HG02884 (cell line): ENCODE measurements around the gene FZD4.
A peak's percentile ranks its signal among the peaks of the same experiment; 100 is the strongest.
"Not testable (repeated sequence)": the region's sequence is repeated elsewhere in the genome, so short reads cannot be mapped to it uniquely, and the experiment has no call there.

ENCODE experiments used
- ATAC-seq: cut with Tn5 transposase; IDR thresholded peaks from one replicate; pipeline ENCODE4 v1.9.1; 2021; ENCODE audit warnings: mild to moderate bottlenecking, moderate library complexity; ENCODE audit not compliant: unreplicated experiment

FZD4 gene

DNA sequence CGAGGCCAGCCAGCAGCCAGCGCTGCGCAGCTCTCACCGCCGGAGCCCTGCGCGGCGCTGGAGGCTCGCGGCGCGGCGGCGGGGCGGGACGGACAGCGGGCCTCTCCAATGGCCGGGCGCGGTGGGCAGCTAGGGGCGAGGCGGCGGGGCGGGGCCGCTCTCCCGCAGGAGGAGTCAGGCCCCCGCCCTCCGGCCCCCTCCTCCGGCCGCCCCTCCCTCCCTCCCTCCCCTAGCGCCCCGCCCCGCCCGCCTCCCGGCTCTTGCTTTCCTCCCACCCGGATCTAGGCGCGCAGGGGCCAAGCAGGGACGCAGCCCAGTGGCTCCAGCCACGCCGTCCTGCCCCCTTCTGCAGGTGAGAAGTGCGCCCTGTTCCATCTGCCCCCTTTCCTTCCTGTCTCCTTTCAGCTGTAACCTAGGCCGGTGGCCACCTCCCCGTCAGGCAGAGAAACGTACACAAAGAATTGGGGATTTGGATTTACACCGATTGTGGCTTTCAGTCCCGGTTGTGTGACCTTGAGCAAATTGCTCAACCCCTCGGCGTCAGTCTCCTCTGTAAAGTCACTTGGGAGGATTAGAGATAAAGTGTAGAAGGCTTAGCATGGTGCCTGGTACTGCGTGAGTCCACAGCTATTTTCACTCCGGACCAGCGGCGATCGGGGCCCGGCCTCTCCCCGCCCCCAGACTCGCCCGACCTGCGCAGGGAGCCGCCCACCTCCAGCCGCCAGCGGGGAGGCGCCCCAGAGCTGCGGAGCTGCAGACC lies at the start of gene FZD4:
FZD4 (minus strand) TSS at position 35 of the 760 bp plus-strand sequence. CDS start 310 bp downstream, outside the sequence.
- peak; percentile 95 for ATAC-seq

DNA sequence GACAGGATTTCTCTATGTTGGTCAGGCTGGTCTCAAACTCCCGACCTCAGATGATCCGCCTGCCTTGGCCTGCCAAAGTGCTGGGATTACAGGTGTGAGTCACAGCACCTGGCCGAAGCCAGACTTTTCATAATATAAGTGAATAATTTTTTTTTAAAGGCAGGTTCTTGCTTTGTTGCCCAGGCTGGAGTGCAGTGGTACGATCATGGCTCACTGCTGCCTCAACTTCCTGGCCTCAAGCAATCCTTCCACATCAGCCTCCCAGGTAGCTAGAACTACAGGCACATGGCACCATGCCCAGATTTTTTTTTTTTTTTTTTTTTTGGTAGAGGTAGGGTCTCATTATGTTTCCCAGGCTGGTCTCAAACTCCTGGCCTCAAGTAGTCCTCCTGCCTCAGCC lies 49.1 kb upstream of the FZD4 start:
- not testable (repeated sequence) for ATAC-seq

DNA sequence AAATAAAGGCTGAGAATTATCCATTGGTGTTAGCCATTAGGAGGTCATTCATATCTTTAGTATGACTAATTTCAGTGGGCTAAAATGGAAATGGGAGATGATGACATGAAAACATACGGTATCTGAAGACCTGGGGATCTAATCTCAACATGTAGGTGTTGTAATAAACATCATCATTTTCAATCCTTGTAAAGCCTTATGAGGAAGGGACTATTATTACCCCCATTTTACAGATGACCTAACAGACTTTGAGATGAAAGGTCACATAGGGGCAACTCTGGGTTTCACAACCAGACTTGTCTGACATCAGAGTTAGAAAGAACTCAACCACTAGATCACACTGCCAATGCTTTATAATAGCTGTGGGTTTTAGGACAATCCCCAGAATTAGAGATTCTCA lies 47.7 kb upstream of the FZD4 start:
- ATAC-seq = no peak

DNA sequence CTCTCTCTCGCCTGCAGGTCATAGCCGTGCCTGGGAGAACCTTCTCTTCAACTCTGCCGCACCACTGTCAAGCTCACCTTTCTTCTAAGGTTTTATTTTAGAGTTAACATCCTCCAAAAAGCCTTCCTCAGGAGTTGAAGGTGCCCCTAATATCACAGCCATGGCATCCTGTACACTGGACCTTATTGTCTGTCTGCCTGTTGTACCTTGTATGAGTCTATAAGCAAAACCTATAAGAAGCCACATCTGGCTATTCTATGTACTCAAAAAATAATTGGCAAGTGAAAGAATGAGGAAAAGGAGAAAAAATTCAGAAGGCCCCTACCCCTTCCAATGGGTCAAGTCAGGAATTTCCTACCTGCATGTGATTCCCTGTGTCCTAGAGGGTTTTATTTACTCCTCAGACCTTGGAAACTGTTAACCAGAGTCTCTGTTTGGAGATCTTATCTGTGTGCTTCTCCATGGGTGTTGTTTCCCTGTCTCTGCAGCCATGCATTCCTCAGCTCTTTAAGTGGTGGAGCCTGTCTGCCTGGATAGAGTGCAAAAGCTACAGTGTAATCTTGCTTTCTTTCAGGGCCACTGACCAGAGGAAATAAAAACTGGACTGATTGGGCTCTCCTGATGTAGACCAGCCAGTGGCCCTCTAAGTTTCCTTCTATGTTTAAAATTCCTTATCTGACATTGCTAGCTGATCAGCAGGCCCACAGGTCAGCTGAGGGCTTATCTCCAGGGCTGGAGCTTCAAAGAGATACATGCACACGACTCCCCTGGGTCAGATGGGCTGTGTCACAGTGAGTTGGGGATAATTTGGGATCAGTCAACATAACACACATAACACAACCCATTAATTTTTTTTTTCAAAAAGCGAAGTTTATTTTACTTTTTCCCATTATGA lies 44.9 kb upstream of the FZD4 start:
- no peak for ATAC-seq

DNA sequence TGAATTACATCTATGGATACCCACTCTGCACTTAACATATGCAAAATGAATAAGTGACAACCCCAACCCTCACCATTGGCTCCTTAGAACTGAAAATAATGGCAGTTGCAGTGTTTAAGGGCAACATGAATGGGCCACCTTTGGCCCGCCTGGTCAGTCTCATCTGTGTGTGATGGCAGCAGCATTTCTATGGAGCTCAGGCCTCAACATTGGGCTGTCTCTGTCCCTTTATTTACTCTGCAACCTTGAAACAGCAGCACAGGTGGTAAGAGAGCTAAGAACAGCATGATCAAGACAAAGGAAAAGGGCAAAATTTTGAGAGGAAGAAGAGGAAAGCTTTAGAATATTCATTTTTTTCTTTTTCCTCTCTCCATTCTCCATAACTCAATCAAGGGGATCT lies 44.2 kb upstream of the FZD4 start:
- ATAC-seq = no peak

DNA sequence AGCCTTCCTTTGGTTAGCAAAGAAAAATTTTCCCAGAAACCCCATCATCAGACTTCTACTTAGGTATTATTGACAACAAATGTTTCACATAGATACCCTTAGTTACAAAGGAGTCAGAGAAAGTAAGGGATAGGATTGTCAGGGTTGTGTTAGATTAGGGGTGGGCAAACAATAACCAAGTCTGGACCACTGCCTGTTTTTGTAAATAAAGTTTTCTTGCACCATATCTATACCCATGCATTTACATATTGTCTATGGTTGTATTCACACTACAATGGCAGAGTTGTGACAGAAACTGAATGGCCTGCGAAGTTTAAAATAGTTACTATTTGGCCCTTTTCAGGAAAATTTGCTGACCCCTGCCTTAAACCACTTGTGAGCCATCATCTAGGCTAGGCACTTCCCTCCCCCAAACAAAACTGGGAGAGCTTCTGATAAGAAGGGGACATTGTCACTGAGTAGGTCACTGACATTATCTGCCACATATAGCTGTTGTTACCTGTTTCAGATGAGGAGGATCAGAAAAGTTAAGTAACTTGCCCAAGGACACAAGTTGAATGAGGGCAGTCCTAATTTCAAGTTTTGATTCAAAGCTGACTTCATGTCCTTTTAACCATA lies 41.9 kb upstream of the FZD4 start:
- ATAC-seq = no peak

DNA sequence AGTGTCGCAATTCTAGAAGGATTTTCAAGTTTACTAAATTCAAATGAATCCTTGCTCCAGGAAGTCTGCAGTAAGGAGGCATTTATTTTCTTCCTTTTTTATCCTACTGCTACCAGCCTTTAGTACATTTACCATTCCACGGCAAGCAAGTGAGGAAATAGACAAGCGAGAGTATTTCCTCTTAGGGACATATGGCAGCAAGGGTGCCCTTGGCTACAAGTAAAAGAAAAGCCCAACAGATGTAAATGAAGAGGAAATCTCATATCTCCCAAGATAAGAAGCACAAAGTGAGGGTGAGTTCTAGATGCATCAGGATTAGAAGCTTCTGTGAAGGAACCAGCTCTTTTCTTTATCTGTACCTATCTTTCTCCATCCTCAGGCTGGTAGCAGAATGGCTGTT lies 37.8 kb upstream of the FZD4 start:
- no peak for ATAC-seq

DNA sequence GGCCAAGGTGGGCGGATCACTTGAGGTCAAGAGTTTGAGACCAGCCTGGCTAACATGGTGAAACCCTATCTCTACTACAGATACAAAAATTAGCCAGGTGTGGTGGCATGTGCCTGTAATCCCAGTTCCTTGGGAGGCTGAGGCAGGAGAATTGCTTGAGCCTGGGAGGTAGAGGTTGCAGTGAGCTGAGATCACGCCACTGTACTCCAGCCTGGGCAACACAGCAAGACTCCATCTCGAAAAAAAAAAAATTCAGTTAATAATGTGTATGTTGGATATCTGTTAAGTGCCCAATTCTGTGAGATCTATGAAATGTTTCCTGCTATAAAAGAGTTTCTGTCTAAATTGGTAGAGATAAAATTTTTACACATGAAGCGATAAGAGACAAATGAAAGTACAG lies 37.1 kb upstream of the FZD4 start:
- not testable (repeated sequence) for ATAC-seq

DNA sequence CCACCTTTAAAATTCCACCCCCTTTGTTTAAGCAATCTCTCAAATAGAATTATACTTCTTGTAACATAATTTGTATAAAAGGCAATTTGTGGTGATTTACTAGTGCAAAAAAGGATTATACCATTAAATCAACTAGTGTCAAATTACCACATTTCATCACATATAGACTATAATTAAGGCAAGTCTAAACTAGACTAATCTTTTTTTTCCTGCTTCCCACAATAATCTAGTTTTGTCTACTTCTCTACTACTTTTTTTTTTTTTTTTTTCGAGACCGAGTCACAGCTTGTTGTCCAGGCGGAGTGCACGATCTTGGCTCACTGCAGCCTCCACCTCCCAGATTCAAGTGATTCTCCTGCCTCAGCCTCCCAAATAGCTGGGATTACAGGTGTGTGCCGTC lies 36.1 kb upstream of the FZD4 start:
- ATAC-seq = no peak

DNA sequence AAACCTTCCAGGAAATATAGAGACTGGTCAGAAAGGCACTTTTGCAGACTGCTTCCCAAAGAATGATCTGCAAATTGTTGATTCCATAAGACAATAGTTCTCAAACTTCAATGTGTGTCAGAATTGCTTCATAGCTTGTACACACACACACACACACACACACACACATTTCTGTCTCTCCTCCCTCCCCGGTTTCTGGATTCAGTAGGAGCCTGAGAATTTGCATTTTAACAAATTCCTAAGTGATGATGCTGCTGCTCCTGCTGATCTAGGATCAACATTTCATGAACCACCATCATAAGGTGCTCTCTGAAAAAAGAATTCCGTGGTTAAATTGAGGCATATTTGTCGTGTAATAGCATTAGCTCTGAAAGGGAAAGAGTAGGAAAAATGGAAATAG lies 35.3 kb upstream of the FZD4 start:
- ATAC-seq = no peak

DNA sequence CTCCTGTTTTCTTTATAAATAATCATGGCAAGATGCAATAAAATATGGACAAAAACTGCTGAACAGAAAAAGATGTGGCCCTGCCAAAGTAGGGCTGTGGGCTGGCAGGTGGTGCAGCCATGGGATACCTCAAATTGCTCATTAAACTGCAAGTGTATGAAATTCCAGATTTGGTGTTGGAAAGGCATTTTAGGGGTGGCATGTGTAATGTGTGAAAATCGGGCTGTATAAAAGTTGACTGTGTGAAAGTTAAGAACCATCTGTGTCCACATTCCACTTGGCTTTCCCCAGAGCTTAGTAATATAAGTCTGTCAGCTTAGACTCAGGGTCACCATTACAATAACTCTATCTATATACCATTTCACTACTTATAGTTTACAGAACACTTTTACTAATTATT lies 34.8 kb upstream of the FZD4 start:
- ATAC-seq = no peak

DNA sequence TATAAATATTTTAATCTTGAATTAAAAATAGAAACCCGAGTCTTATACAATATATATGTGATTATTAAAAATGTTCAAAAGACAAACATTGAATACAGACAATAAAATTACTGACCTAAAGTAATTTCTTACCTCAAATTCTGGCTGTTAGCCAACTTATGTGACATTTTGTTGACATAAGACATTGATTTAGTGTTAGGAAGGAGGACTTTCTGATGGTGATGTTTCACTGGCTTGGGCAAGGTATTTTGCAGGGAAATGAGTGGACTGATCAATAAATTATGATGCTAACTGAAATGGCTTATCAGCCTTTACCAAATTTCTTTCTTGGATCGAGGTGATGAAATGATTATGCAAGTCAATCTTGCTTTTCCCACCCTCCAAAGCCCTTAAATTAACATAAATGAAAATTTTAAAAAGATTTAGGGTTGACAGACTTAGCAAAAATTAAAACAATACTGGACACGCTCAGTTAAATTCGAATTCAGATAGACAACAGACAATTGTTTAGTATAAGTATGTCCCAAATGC lies 33.2 kb upstream of the FZD4 start:
- ATAC-seq = no peak

DNA sequence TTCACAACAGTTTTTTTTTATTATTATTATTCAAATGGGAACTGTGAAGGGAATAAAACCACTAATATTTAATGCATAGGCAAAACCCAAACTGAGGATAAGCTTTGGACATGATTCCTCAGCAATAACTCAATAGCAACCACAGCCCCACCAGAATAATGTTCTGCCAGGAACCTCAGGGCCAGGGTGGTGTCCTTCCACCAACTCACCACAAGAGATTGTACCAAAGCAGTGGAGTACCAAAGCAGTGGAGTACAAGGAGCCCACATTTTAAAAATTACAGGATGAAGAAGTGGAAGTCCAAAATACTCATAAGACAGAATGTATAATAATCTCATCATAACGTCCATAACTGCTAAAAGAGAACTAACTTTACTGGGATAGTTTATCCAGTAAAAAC lies 32.5 kb upstream of the FZD4 start:
- ATAC-seq = no peak

DNA sequence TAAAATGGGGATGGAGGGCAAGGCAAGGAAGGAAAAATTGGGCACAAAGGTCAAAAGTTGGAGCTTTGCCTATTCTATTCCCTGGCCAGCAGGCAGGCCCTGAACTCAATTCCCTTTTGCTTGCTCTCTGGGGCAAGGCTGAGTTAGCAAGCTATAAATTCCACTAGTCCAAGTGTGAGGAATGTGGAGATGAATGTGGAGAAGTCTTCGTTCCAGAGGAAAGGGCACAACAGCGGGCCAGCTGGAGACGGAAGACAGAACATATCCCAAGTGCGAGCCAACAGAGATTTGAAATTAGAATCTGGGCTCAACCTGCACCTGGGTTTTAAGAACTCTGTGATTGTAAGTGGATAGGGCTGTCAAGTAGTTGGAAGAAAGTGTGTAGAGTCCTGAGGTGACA lies 29.5 kb upstream of the FZD4 start:
- ATAC-seq = no peak

DNA sequence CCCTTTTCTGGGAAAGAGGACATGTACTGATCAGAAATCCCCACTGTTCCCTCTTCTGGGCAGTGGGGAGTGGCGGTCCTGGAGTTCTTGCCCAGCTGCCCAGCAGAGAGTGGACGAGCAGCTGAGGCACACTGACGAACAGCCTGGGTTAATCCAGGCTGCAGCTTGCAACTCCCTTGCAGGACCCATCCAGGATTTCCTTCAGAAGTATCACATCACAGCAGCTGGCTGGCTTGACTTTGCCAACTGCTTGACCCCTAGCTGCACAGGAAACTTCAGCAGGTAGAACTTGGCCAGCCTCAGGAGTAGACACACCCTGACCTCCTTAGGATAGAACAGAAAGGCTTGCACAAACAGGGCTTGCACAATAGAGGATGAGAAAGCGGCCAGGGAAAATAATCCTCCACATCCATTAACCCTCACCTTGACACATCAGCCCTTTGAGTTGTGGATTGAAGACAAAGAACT lies 27.9 kb upstream of the FZD4 start:
- no peak for ATAC-seq

DNA sequence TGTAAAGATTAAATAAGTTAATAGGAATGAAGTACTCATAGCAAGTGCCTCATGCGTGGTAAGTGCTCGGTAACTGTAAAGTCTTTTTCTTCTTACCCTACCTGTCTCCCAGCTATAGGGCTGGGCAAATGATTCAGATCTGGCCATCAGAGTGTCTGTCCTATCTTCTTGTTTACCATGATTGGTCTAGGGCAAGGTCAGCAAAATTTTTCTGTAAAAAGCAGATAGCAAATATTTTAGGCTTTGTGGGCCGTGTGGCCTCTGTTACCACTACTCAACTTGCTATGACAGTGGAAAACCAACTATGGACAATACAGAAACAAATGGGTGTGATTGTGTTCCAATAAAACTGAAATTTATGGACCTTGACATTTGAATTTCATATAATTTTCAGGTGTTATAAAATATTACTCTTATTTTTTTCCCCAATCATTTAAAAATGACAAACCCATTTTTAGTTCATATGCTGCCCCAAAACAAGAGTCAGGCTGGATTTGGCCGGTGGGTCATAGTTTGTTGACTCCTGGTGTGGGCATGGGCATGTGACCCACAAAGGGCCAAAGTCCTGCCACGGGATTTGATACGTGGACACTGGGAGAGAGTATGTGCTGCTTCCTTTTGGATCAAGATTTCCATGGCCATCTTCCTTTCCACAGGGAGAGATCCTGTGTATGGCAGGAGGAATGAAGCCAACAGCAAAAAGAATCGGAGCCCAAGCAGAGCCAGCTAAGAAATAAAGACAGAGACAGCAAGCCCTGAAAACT lies 26.8 kb upstream of the FZD4 start:
- ATAC-seq = no peak

DNA sequence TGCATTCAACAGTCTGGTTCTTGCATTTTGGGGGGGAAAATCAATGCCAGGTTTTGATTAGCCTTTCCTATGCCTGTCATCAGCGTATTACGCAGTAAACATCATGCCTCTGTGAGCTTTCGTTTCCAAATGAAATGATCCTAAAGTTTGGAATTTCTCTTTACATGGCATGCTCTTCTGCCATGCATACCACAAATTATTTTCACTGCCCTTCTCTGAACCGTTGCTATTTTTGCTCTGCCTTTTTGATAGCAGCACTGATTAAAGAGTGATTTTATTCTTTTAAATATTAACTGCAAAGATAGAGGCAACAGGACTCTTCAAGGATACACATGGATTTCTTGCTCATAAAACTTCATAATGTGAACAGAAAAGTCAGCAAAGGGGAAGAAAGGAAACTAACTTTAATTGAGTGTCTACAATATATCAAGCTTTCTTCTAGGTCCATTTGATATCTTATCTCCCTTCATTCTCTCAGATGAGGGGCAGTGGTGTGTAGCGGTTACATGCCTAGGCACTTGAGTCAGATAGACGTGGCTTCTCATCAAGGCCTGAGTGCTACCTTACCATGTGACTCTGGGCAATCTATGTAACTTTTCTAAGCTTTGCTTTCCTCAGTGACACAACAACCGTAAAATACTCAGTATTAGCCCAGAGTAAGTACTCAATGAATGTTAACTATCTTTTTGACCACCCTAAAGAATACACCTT lies 25.0 kb upstream of the FZD4 start:
- no peak for ATAC-seq

DNA sequence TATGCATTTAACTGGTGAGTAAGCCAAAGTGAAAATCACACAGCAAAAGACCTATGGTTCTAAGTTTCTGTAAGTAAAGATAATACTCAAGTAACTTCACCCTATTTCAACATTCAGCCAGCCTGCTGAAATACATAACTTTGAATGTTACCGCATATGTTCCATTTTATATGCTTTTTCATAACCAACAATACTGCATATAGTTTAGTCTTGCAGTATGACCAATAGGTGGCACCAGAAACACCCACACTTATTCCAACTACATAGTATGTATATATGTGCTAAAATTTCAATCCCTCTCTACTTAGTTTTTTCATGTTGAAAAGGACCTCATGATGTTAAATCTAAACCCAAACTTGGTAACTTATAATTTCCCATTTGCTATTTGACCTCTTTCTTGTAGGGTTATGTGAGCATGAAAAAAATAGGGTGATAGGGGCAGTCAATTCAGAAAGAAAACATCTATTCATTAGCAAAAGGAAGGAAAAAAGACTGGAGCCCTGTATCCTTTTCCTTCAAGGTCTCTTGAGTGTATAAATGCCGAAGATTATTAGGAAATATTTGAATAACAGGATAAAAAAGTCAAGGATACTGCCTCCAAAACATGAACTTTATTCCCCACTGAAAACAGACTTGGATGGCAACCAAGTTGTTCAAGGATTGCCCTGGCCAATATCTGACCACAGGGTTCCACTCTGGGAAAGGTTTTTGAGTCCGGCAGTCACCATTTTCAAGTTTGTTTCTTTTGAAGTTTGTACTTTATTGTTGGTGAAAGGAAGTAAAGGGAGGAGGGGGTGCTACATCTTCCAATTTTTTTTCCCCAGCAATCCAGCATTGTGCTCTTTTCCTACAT lies 23.8 kb upstream of the FZD4 start:
- ATAC-seq = peak; percentile 81

DNA sequence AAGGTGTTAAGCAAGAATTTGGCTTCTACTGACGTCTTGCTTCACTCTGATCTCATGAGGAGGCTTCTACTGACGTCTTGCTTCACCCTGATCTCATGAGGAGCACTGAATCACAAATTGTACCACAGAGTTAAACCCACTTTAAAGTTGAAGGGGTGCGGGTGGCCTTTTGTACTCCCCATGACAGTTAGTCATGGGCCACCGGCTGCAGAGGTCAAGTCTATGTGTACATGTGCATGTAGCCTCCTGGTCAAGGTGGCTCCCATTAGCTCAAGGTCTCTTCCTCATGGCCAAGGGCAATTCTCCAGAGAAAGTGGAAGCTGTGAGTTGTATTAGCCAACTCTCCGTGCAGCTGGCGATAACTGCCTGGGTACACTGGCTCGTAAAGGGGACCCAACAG lies 23.1 kb upstream of the FZD4 start:
- ATAC-seq = no peak
